ENCODE measurements around the gene ZNF506. TPM values are rescaled to one million over a fixed set of nuclear protein-coding genes. Genes with fewer than 3 reads are reported as not detected.
"Not testable (repeated sequence)": the region's sequence is repeated elsewhere in the genome, so short reads cannot be mapped to it uniquely, and the experiment has no call there.

ZNF506 gene
- total and polyA plus RNA-seq, 3 donors from 2014 or later, result 12.5 to 39.4 (median 28.9) TPM

DNA sequence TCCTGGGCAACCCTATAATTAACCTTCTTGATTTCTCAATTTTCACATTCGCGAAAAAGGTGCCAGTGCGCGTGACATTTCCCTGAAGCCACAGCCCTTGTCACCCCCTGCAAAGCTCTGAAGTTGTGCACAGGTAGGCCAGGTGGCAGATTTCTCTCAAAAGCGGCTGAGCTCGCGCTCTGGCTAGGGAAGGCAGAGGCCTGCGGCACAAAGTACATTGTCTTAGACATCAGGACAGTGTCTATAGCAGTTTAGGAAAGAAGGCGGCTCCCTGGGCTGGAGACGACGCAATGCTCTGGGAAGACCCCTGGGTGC is 45.7 kb downstream of the ZNF506 start:
- intact Hi-C loops (cut with DNase I; ENCODE audit: low total_unique reads), result no loop called here

DNA sequence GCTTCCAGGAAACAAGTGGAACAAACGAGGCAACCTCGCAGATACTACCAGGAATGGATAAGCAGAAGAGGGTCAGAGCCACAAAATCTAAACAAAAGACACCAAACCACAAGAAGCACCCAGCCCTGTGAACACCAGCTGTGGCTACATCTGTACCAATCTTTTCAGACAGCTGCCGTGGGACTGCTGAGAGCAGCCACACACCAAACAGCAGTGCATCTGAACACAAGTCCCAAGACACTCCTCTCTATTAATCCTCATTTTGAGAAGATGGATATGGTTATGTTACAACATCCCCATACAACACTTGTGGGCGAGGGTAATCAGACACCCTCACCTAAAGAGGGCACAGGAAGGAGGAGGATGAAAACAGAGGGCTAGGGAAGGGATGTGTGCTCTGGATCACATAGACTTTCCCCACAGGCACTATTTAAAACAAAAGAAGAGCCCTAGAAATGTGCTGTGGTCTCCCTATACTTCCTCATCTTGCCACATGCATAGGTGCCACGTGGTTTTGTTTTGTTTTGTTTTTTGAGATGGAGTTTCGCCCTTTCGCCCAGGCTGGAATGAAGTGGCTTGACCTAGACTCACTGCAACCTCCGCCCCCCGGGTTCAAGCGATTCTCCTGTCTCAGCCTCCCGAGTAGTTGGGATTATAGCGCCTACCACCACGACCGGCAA is 47.1 kb downstream of the ZNF506 start:
- H3K36me3 ChIP-seq (ENCODE audit: low read depth, missing control alignments), result no peaks in the 10 kb centered on the region
- peaks cover 11% of the 10 kb centered on the region for H3K4me1 ChIP-seq
- no peaks in the 10 kb centered on the region for H3K9me3 ChIP-seq
- no peak for DNase-seq
- no peak overlapping the region for H3K27ac ChIP-seq
- no peak for TF ChIP-seq POLR2A (IDR thresholded peaks at IDR 0.05)
- TF ChIP-seq, protein P1, sequence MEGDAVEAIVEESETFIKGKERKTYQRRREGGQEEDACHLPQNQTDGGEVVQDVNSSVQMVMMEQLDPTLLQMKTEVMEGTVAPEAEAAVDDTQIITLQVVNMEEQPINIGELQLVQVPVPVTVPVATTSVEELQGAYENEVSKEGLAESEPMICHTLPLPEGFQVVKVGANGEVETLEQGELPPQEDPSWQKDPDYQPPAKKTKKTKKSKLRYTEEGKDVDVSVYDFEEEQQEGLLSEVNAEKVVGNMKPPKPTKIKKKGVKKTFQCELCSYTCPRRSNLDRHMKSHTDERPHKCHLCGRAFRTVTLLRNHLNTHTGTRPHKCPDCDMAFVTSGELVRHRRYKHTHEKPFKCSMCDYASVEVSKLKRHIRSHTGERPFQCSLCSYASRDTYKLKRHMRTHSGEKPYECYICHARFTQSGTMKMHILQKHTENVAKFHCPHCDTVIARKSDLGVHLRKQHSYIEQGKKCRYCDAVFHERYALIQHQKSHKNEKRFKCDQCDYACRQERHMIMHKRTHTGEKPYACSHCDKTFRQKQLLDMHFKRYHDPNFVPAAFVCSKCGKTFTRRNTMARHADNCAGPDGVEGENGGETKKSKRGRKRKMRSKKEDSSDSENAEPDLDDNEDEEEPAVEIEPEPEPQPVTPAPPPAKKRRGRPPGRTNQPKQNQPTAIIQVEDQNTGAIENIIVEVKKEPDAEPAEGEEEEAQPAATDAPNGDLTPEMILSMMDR (IDR thresholded peaks at IDR 0.05), result no peak
- intact Hi-C loops (cut with DNase I; ENCODE audit: low total_unique reads), result no loop called here
- H3K27me3 ChIP-seq, result no peaks in the 10 kb centered on the region
- 68 to 82% methylated on average over 14 of the region's 14 CpGs for WGBS, 2 donors
- no peak overlapping the region for H3K4me3 ChIP-seq

More for the DNA sequence above, 45.7 kb downstream of the ZNF506 start:
- DNase-seq, result no peak
- H3K4me1 ChIP-seq, result peaks cover 11% of the 10 kb centered on the region
- no peak for TF ChIP-seq POLR2A (IDR thresholded peaks at IDR 0.05)
- TF ChIP-seq, protein P1 (IDR thresholded peaks at IDR 0.05), result no peak
- no peaks in the 10 kb centered on the region for H3K36me3 ChIP-seq (ENCODE audit: low read depth, missing control alignments)
- H3K4me3 ChIP-seq, result peak overlapping the region; percentile 56 to 85
- peak overlapping the region; percentile 10 to 74 for H3K27ac ChIP-seq
- 0 to 1% methylated on average over 11 of the region's 11 CpGs for WGBS, 2 donors
- H3K9me3 ChIP-seq, result no peaks in the 10 kb centered on the region
- H3K27me3 ChIP-seq, result no peaks in the 10 kb centered on the region

DNA sequence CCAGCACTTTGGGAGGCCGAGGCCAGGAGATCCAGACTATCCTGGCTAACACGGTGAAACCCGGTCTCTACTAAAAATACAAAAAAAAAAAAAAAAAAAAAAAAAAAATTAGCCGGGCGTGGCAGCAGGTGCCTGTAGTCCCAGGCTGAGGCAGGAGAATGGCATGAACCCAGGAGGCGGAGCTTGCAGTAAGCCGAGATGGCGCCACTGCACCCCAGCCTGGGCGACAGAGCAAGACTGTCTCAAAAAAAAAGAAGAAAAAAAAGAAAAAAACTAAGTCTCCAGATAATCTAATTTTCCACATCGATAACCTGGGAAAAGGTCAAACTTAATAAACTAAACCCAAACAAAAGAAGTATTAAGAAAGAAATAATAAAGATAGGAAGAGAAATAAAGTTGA is 49.6 kb downstream of the ZNF506 start:
- H3K27me3 ChIP-seq; intact Hi-C loops (cut with DNase I; ENCODE audit: low total_unique reads); H3K4me1 ChIP-seq; DNase-seq; H3K9me3 ChIP-seq; H3K4me3 ChIP-seq; H3K27ac ChIP-seq; H3K36me3 ChIP-seq (ENCODE audit: low read depth, missing control alignments): not testable (repeated sequence)
- 79 to 82% methylated on average over 9 to 10 of the region's 10 CpGs for WGBS, 2 donors

DNA sequence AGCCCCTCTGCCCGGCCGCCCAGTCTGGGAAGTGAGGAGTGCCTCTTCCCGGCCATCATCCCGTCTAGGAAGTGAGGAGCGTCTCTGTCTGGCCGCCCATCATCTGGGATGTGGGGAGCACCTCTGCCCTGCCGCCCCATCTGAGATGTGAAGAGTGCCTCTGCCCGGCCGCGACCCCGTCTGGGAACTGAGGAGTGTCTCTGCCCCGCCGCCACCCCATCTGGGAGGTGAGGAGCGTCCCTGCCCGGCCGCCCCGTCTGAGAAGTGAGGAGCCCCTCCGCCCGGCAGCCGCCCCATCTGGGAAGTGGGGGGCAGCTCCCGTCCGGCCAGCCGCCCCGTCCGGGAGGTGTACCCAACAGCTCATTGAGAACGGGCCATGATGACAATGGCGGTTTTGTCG is 51.6 kb downstream of the ZNF506 start:
- WGBS, 2 donors, result 46 to 85% methylated on average over 19 to 24 of the region's 28 CpGs
- peak overlapping the region in 1 of 2 donors; percentile 23 for H3K4me3 ChIP-seq
- DNase-seq; H3K4me1 ChIP-seq; H3K27me3 ChIP-seq; H3K27ac ChIP-seq; intact Hi-C loops (cut with DNase I; ENCODE audit: low total_unique reads); H3K9me3 ChIP-seq; H3K36me3 ChIP-seq (ENCODE audit: low read depth, missing control alignments): not testable (repeated sequence)

DNA sequence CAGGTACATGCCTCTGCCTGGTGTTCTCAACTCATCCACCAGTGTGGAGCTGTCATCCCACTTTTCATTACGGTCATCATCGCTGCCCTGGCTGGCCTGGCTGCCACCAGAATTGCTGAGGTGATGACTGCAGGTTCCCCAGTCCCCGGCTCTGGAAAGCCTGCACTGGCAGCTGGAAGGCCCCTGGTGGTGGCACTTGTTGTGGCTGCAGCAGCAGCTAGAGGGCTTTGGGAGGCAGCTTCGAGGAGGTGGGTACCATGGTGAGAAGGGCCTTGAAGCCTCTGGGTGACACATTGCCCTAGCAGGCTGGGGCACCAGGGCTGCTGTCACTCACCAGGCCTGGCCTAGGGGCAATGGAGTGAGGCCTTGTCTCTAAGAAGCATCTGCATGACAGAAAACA is 63.4 kb downstream of the ZNF506 start:
- no peak for DNase-seq
- Histone ChIP-seq H3K36me3 (ENCODE audit: low read depth, missing control alignments) (no peaks in the 10 kb centered on the region), H3K9me3 (no peaks in the 10 kb centered on the region), H3K4me3 (no peak overlapping the region), H3K27ac (no peak overlapping the region), H3K4me1 (no peaks in the 10 kb centered on the region), H3K27me3 (no peaks in the 10 kb centered on the region)
- intact Hi-C loops (cut with DNase I; ENCODE audit: low total_unique reads), result no loop called here
- WGBS, 2 donors, result 91 to 92% methylated on average over 4 of the region's 4 CpGs
- no peak for TF ChIP-seq POLR2A (IDR thresholded peaks at IDR 0.05)
- TF ChIP-seq, protein P1 (IDR thresholded peaks at IDR 0.05), result no peak

DNA sequence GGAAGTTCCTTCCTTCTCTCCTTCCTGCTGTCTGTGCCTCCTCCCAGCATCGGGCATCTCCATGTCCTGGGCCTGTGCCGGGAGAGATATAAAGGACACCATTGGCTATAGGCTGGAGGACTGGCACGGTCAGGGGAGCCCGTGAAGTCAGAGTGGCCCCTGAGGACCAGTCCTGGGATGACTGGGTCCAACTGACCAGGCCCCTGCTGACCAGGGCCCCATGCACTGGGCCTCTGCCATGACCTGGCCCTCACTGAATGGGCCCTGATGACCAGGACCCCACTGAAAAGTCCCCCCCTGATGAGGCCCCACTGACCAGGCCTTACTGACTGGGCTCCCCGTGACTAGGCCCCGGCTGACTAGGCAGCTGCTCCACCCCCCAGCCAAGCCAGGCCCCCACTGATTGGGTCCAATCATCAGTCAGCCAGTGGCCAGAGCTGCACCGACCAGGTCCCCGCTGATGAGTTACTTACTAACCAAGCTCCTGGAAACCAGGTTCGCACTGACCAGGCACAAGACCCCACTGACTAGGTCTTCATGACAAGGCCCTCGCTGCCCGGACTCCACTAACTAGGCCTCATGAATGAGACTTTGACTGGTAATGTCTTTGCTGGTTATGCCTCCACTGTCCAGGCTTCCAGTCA is 68.7 kb downstream of the ZNF506 start:
- Histone ChIP-seq H3K36me3 (ENCODE audit: low read depth, missing control alignments) (no peaks in the 10 kb centered on the region), H3K4me3 (no peak overlapping the region), H3K4me1 (no peaks in the 10 kb centered on the region), H3K27me3 (no peaks in the 10 kb centered on the region), H3K9me3 (no peaks in the 10 kb centered on the region), H3K27ac (no peak overlapping the region)
- WGBS, 2 donors, result 98 to 100% methylated on average over 7 to 11 of the region's 11 CpGs
- no peak for TF ChIP-seq POLR2A (IDR thresholded peaks at IDR 0.05)
- TF ChIP-seq, protein P1 (IDR thresholded peaks at IDR 0.05), result no peak
- DNase-seq, result no peak
- intact Hi-C loops (cut with DNase I; ENCODE audit: low total_unique reads), result no loop called here

Data from testis (tissue), 3 donors.